HFF-Myc (cell line): ENCODE measurements around the gene CAPN14.

Experiments
- DNase-seq: peaks from one replicate; pipeline ENCODE4 v3.0.0-alpha.2; 2011; ENCODE audit warnings: low read depth; ENCODE audit errors: extremely low read depth
- H3K4me3 ChIP-seq: replicated peaks from 2 replicates; pipeline ENCODE4 v1.5.1; 2011; ENCODE audit warnings: low read depth, mild to moderate bottlenecking, control low read depth, low read length
- TF ChIP-seq, protein P1 (sequence below): IDR thresholded peaks from 2 replicates; pipeline ENCODE4 v1.5.1; 2012; ENCODE audit warnings: mild to moderate bottlenecking, low read depth, low read length, control low read depth; ENCODE audit errors: missing control alignments

The CAPN14 gene

DNA sequence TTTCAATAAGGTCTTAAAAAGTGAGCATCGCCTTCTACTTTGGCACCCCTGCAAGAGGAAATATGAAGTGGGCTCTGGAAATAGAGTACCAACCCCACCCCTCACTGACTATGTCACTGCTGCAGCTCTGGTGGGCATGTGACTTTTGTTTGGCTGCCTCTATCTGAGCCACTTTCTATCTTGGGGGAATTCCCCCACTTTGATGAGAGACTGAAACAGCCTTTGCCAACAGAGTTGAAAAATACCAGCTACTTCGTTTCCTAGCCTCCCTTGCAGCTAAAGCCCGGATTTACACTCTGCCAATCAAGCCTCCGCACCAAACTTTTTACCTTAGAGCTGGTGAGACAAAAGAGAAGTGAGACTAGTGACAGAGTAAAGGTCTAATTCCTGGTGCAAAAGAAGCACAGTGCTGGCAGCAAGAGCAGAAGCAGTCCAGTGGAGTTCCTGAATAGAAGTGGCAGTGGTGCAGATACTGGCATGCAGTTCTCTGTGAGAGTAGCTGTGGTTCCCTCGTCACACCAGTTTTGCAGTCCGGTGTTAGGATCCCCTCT, 67.1 kb downstream of the CAPN14 start:
- TF ChIP-seq, protein P1, sequence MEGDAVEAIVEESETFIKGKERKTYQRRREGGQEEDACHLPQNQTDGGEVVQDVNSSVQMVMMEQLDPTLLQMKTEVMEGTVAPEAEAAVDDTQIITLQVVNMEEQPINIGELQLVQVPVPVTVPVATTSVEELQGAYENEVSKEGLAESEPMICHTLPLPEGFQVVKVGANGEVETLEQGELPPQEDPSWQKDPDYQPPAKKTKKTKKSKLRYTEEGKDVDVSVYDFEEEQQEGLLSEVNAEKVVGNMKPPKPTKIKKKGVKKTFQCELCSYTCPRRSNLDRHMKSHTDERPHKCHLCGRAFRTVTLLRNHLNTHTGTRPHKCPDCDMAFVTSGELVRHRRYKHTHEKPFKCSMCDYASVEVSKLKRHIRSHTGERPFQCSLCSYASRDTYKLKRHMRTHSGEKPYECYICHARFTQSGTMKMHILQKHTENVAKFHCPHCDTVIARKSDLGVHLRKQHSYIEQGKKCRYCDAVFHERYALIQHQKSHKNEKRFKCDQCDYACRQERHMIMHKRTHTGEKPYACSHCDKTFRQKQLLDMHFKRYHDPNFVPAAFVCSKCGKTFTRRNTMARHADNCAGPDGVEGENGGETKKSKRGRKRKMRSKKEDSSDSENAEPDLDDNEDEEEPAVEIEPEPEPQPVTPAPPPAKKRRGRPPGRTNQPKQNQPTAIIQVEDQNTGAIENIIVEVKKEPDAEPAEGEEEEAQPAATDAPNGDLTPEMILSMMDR: no peak
- H3K4me3 ChIP-seq: no peak overlapping the region
- no peak for DNase-seq

DNA sequence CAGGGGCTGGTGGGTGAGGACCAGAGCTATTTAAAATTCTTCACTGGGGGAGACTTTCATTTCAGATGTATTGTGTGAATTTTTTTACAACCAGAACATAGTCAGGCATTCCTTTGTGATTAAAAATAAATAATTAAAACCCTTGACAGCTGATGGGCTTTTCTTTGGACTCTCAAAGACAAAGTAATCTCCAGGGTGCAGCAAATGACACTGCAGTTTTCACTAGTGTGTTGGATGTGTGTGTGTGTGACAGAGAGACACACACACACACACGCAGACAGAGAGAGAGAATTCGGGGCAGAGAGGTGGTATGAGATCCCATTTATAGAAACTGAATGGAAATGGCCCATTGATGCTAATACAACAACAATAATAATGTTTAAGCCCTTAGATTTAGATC, 68.8 kb downstream of the CAPN14 start:
- H3K4me3 ChIP-seq: no peak overlapping the region
- TF ChIP-seq, protein P1: no peak
- DNase-seq: no peak

DNA sequence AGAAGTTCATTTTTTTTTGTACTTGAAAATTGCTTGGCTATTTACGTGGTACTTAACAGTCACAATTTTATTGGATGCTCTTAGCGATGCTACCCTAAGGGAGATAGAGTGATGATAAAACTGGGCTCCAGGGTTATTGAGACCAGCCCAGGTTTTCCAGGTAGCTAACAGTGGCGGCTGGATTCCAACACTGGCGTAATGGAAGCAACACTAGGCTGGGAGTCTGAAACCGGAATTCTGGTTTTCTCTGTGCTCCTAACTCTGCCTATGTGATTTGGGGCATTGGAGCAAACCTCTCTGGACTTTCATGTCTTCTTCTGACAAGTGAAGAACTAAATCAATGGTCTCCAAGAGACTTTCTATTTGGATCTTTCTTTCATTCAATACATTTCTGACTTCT, 69.7 kb downstream of the CAPN14 start:
- DNase-seq: no peak
- H3K4me3 ChIP-seq: no peak overlapping the region
- TF ChIP-seq, protein P1: no peak

DNA sequence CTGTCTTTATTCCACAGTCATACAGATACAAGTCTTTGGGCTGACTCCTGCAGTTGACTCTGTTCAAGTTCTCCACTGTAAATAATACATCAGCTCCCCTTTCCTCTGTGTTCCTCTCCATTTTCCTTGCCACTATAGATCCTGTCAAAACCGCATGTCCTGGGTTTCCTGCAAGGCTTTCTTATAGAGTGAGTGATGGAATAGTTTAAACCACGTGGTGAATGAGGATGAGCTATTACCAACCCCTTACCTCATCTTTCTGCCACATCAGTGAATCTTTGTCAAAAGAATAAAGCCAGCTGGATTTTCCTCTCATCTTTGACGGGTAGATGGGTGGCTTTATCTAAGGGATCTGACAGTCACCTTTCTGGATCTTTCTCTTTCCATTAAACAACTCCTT, 75.2 kb downstream of the CAPN14 start:
- H3K4me3 ChIP-seq: no peak overlapping the region
- TF ChIP-seq, protein P1: no peak
- DNase-seq: no peak

DNA sequence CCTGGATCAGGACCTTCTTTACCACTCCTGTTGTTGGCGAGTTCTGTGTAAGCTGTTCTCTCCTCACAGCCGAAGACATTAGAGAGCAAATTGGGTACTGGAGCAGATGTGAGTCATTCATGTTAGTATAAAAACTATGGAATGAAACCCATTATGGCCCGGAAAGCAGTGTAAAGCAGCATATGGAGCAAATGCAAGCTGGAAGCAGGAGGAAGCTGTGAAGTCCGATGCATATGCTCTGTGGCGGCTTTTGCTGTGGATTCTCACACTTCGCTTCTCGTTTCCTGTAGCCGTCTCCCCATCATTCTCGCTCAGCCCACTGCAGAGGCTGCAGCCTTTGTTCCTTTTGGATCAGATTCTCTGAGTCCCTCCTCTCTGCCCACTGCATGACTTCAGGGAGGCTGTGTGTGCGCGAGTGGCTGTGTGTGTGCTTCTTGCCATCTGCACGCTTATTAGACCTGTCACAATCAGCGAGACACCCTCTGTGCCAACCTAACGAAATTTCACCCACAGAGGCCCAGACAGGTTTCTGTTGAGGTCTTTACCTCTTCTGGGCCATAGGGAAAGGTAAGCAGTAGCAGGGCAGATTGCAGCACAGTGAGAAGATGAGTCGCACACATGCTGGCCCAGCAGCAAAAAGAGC, 75.8 kb downstream of the CAPN14 start:
- TF ChIP-seq, protein P1: no peak
- no peak for DNase-seq
- H3K4me3 ChIP-seq: no peak overlapping the region

DNA sequence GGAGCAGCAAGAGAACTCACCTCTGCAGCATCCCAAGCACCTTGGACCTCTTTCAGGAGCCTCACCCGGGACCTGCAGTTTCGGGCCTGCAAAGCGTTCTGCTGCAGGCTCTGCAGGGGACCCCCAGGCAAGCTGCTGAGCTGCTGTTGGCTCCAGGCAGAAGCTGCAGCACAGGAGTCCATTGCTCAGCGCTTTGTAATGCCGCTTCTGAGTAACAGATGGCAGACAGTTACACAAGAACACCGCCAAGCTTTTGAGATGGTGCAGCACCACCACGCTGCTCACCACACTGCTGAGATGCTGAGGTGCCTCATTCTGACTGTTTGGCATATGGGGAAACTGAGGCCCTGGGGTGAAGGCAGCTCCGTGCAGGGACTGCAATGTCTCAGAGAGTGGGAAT, 77.2 kb downstream of the CAPN14 start:
- TF ChIP-seq, protein P1: no peak
- no peak for DNase-seq

DNA sequence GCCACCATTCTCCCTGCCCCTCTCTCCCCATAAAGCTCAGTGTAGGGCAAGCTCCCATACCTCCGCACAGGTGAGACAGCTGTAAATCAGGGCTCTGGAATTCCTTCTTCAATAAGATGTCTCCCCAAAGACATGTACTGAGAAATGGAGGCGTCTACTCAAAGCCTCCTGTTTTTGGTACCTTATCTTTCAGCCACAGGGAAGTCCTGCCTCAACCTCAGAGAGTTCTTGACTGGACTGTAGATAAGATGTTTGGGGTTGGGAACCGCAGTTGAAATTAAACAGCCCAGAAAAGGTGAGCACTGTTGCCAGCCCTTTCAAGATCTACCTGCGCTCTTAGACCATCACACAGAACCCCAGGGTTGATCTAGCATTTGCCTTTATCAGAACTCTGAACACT, 77.6 kb downstream of the CAPN14 start:
- no peak overlapping the region for H3K4me3 ChIP-seq
- TF ChIP-seq, protein P1: no peak
- DNase-seq: no peak

More for the DNA sequence above, 77.2 kb downstream of the CAPN14 start:
- no peak overlapping the region for H3K4me3 ChIP-seq
